Mammary epithelial cell (primary cell): ENCODE data around the gene RNU1-2.

Experiments used
- CTCF ChIP-seq, 2 donors: IDR thresholded peaks in 1 of 2; conservative IDR thresholded peaks in 1 of 2; 2 replicates each; pipeline ENCODE4 v1.5.1; 2011 to 2012; ENCODE audit warnings: inconsistent platforms in 2 of 2, low read length in 2 of 2, mild to moderate bottlenecking in 2 of 2, control low read depth in 1 of 2, low read depth in 1 of 2; ENCODE audit not compliant: insufficient read depth in 1 of 2; ENCODE audit errors: extremely low read depth in 1 of 2
- EZH2 ChIP-seq: IDR thresholded peaks from 2 replicates; pipeline ENCODE4 v1.6.1; 2012; ENCODE audit warnings: low read length, inconsistent platforms, borderline replicate concordance

GRCh38 chr1:16920951-16921350 lies 25.2 kb downstream of the RNU1-2 start:
- TF ChIP-seq CTCF (conservative IDR thresholded peaks at IDR 0.05 in 1 of 2, IDR thresholded peaks at IDR 0.05 in 1 of 2; ENCODE audit: extremely low read depth in 1 of 2, insufficient read depth in 1 of 2, low read depth in 1 of 2, low read length in 2 of 2) (no peak), EZH2 (no peak)
